ENCODE measurements around the gene C1R. TPM values are rescaled to one million over a fixed set of nuclear protein-coding genes. Genes with fewer than 3 reads are reported as not detected.

Gene C1R
- total and polyA plus RNA-seq, 2 of the 8 experiments (the other 6 are each of a cell fraction or from before 2014, with no cell fraction given) = 6.9 to 16.3 TPM

GRCh38 chr12:7065073-7065623 is 27.1 kb downstream of the C1R start:
- H3K56ac ChIP-seq (replicated peaks; ENCODE audit: insufficient read length, low read depth, low read length) = no peak overlapping the region
- H3K23ac ChIP-seq (ENCODE audit: insufficient read length) = no peak overlapping the region
- TF ChIP-seq FOSL1 (IDR thresholded peaks at IDR 0.05; ENCODE audit: insufficient read depth, low read depth, low read length) (no peak), BCL11A (IDR thresholded peaks at IDR 0.05; ENCODE audit: low read depth in 2 of 2, low read length in 2 of 2) (no peak), TEAD4 (IDR thresholded peaks at IDR 0.05; ENCODE audit: low read depth, low read length) (no peak), SP1 (IDR thresholded peaks at IDR 0.05; ENCODE audit: low read depth, low read length) (no peak), EGR1 (IDR thresholded peaks at IDR 0.05; ENCODE audit: borderline replicate concordance, low read depth, low read length) (no peak), RNF2 (IDR thresholded peaks at IDR 0.05; ENCODE audit: borderline replicate concordance, low read depth, low read length, missing control alignments, poor library complexity, severe bottlenecking) (no peak), CEBPB (IDR thresholded peaks at IDR 0.05; ENCODE audit: low read depth, low read length) (no peak), KDM5A (IDR thresholded peaks at IDR 0.05; ENCODE audit: low read length) (no peak), KDM1A (IDR thresholded peaks at IDR 0.05; ENCODE audit: borderline replicate concordance, low read length) (no peak), NRF1 (IDR thresholded peaks at IDR 0.05; ENCODE audit: low read depth, low read length) (no peak), CTBP2 (IDR thresholded peaks at IDR 0.05; ENCODE audit: borderline replicate concordance, insufficient read depth, insufficient read length, low read length) (no peak), SRF (IDR thresholded peaks at IDR 0.05; ENCODE audit: low read depth, low read length) (no peak), SIX5 (IDR thresholded peaks at IDR 0.05; ENCODE audit: low read depth, low read length) (no peak)
- H3K79me1 ChIP-seq (ENCODE audit: low read depth, low read length) = no peaks in the 10 kb centered on the region
- no peak overlapping the region for H4K91ac ChIP-seq (replicated peaks; ENCODE audit: insufficient read length, low read length)
- DNase-seq (ENCODE audit: low read depth in 1 of 2, low spot score in 2 of 2) = no peak
- no peaks in the 10 kb centered on the region for H3K27me3 ChIP-seq (replicated peaks in 1 of 4; ENCODE audit: control insufficient read depth in 3 of 4, extremely low read depth in 1 of 4, insufficient read depth in 3 of 4, low read length in 3 of 4)
- H3K18ac ChIP-seq (ENCODE audit: extremely low read depth, low read length) = no peak overlapping the region
- no peak overlapping the region for H4K8ac ChIP-seq (ENCODE audit: extremely low read depth, insufficient read depth, low read length)
- H3K23me2 ChIP-seq (ENCODE audit: low read depth, low read length) = no peaks in the 10 kb centered on the region
- H2BK5ac ChIP-seq (ENCODE audit: low read depth, low read length) = no peak overlapping the region
- no peaks in the 10 kb centered on the region; a peak in 1 of 4 replicates for H3K9me3 ChIP-seq (ENCODE audit: insufficient read depth in 2 of 2, low read depth in 1 of 2, low read length in 1 of 2)
- H2BK20ac ChIP-seq (ENCODE audit: low read length) = no peak overlapping the region
- peaks cover 0 to 5% (median 2%) of the 10 kb centered on the region in 4 experiments; a peak in 3 of 7 replicates for H3K4me1 ChIP-seq (replicated peaks in 1 of 4; ENCODE audit: control insufficient read depth in 3 of 4, insufficient read depth in 4 of 4, low read length in 3 of 4)
- no peak overlapping the region for H2AFZ ChIP-seq (ENCODE audit: low read length)
- H3K79me2 ChIP-seq (ENCODE audit: control insufficient read depth in 1 of 2, insufficient read depth in 2 of 2, low read length in 2 of 2) = no peaks in the 10 kb centered on the region
- H3K4ac ChIP-seq (replicated peaks; ENCODE audit: insufficient read length, low read depth, low read length) = no peak overlapping the region
- ChIA-PET CTCF (ENCODE audit: partially characterized antibody) (interaction anchor here (0.9 to 3.1 kb wide), 4 partner anchors 26 to 48 kb away, joined by 3 to 13 read pairs (median 4); partner anchors contain the start of gene C1R), POLR2A (ENCODE audit: partially characterized antibody) (interaction anchor here (1.9 kb wide), 1 partner anchor 12 kb away, joined by 9 read pairs; no protein-coding TSS in a partner anchor)
- H3K9ac ChIP-seq (replicated peaks in 1 of 4; ENCODE audit: extremely low read depth in 1 of 4, low read depth in 3 of 4, low read length in 3 of 4) = no peak overlapping the region
- no peak overlapping the region for H2BK120ac ChIP-seq (replicated peaks; ENCODE audit: low read depth, low read length)
- FAIRE-seq = no peak
- no peak overlapping the region for H4K5ac ChIP-seq (ENCODE audit: insufficient read length, low read depth, low read length)
- no peak overlapping the region for H2BK15ac ChIP-seq (ENCODE audit: low read length)
- no peak overlapping the region for H3K14ac ChIP-seq (ENCODE audit: insufficient read length)
- no peaks in the 10 kb centered on the region for H3K36me3 ChIP-seq (ENCODE audit: control insufficient read depth in 2 of 4, insufficient read depth in 4 of 4, low read length in 3 of 4)
- H2BK12ac ChIP-seq (ENCODE audit: low read depth, low read length) = no peak overlapping the region
- H4K20me1 ChIP-seq (replicated peaks in 1 of 2; ENCODE audit: control insufficient read depth in 1 of 2, insufficient read depth in 2 of 2, low read length in 2 of 2) = no peaks in the 10 kb centered on the region
- no peak overlapping the region for H3K4me2 ChIP-seq (ENCODE audit: insufficient read depth in 1 of 2, low read depth in 2 of 2, low read length in 2 of 2)
- no peak overlapping the region for H3K27ac ChIP-seq (ENCODE audit: low read depth, low read length)
- WGBS, 2 experiments (ENCODE audit: extremely low coverage in 1 of 2, insufficient coverage in 1 of 2, insufficient read length in 1 of 2, insufficient replicate concordance in 2 of 2, low coverage in 1 of 2, low lambda C conversion rate in 2 of 2, missing lambda C conversion rate in 1 of 2) = 91% methylated on average over 7 of the region's 7 CpGs; no CpG with 5 or more reads in 1 of the 2 experiments
- no peak overlapping the region for H2AK5ac ChIP-seq (ENCODE audit: low read depth, low read length)
- no peak overlapping the region for H3K4me3 ChIP-seq (ENCODE audit: extremely low read depth in 1 of 4, insufficient read depth in 2 of 4, low read depth in 3 of 4, low read length in 4 of 4)
